ES-I3 (cell line): ENCODE results near the gene AGPAT1.

Source experiments
- H3K36me3 ChIP-seq: 2 replicates; pipeline ENCODE4 v1.6.1; 2013; ENCODE audit warnings: mild to moderate bottlenecking, low read length, control low read depth, moderate library complexity; ENCODE audit not compliant: insufficient read depth
- H3K4me1 ChIP-seq: 2 replicates; pipeline ENCODE4 v1.6.1; 2013; ENCODE audit warnings: mild to moderate bottlenecking, control low read depth, low read length; ENCODE audit not compliant: insufficient read depth
- H3K9ac ChIP-seq: 2 replicates; pipeline ENCODE4 v1.6.1; 2013; ENCODE audit warnings: low read depth, mild to moderate bottlenecking, low read length, moderate library complexity
- H3K9me3 ChIP-seq: 2 replicates; pipeline ENCODE4 v1.6.1; 2013; ENCODE audit warnings: mild to moderate bottlenecking, low read length, moderate library complexity; ENCODE audit not compliant: control insufficient read depth, insufficient read depth

AGPAT1 gene

DNA sequence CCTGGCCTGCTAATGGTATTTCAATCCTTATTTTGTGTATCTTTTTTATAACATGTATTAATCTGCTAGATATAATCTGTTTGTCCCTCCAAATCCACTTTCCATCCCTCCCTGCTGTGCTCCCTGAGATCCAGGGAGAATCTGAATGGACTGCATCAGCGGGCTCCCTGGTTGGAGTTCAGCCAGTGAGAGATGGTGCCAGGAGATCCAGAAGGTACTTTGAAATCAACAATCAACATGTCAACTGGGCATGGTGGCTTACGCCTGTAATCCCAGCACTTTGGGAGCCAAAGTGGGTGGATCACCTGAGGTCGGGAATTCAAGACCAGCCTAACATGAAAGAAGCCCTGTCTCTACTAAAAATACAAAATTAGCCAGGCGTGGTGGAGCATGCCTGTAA is 52.2 kb downstream of the AGPAT1 start:
- H3K4me1 ChIP-seq = peaks cover 4% of the 10 kb centered on the region; the same call in 1 of the 2 replicates
- H3K9ac ChIP-seq = no peak overlapping the region
- H3K36me3 ChIP-seq = 0 out of 2 replicates have a peak, but pooled peaks cover 5% of the 10 kb centered on the region
- H3K9me3 ChIP-seq = no peaks in the 10 kb centered on the region

DNA sequence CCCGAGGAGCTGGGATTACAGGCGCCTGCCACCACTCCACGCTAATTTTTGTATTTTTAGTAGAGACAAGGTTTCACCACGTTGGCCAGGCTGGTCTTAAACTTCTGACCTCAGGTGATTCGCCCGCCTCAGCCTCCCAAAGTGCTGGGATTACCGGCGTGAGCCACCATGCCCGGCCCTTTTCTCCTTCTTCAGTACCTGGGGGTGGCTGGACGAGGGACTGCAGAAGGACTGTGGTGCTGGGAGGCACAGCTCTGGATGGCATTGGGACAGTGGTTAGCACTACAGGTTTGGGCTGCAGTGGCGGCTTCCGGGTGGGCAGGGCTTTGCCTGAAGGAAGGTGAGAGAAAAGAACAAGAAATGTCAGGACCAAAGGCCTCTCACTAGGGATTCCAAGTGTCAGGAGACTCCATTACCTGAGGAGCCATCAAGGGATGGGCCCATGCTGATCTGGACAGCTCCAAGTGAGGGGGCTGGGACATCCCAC is 55.3 kb downstream of the AGPAT1 start:
- Histone ChIP-seq H3K9me3 (no peaks in the 10 kb centered on the region), H3K4me1 (0 out of 2 replicates have a peak, but pooled peaks cover 4% of the 10 kb centered on the region), H3K9ac (no peak overlapping the region), H3K36me3 (no peaks in the 10 kb centered on the region)

DNA sequence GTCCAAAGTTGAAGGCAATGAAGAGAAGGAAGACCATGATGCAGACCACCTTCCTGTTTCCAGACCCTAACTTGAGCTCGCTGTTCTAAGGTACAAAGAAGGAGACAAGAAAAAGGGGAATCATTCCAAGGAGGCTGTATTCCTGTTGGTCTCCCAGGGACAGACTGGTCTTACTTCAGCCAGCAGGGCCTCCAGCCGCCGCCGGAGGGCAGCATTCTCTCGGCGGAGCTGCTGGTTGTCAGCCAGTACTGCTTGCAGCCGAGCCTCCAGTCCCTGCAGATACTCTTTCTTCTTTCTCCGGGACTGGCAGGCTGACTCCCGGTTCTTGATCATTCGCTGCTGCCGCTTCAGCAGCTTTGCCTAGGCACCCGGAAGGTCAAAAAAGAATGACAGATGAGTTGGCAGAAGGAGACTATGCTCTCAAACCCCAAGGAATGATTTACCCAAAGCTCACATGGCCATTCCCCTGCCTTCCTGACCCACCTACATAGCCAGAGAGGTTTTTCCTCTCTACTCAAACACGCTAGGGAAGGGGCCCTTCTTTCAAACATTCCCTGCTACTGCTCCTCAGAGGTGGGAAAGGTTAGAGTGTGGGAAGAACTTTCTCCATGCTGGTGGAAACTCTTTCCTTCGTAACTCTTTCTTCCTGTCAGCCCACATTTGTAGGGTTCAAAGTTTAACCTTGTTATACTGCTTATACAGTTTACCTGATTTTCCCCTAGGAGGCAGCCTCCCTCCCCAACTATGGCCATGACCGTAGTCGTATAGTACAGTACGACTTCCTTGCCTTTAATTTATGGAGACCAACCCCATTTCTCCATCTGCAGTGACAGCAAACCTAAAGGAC is 56.9 kb downstream of the AGPAT1 start:
- no peaks in the 10 kb centered on the region for H3K36me3 ChIP-seq
- H3K9me3 ChIP-seq = no peaks in the 10 kb centered on the region
- H3K4me1 ChIP-seq = 0 out of 2 replicates have a peak, but pooled peaks cover 4% of the 10 kb centered on the region
- no peak overlapping the region for H3K9ac ChIP-seq
